ENCODE data around the gene IQCK.

- TF ChIP-seq, protein P1, sequence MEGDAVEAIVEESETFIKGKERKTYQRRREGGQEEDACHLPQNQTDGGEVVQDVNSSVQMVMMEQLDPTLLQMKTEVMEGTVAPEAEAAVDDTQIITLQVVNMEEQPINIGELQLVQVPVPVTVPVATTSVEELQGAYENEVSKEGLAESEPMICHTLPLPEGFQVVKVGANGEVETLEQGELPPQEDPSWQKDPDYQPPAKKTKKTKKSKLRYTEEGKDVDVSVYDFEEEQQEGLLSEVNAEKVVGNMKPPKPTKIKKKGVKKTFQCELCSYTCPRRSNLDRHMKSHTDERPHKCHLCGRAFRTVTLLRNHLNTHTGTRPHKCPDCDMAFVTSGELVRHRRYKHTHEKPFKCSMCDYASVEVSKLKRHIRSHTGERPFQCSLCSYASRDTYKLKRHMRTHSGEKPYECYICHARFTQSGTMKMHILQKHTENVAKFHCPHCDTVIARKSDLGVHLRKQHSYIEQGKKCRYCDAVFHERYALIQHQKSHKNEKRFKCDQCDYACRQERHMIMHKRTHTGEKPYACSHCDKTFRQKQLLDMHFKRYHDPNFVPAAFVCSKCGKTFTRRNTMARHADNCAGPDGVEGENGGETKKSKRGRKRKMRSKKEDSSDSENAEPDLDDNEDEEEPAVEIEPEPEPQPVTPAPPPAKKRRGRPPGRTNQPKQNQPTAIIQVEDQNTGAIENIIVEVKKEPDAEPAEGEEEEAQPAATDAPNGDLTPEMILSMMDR (IDR thresholded peaks at IDR 0.05; ENCODE audit: poor library complexity): no peak
- TF ChIP-seq EZH2 (IDR thresholded peaks at IDR 0.05; ENCODE audit: borderline replicate concordance) (no peak), EZH2phosphoT487 (IDR thresholded peaks at IDR 0.05; ENCODE audit: low read depth, severe bottlenecking, unreplicated experiment) (no peak)
Observed at GRCh38 chr16:19689342-19689741, 28.7 kb upstream of the IQCK start.

Measured in hepatocyte (in vitro differentiated cells).